Activated CD4-positive, CD25-positive, alpha-beta regulatory T cell (primary cell): ENCODE results near the gene ZNF385D.

Experiments
- DNase-seq, 4 experiments: peaks; one replicate each; lab custom pipeline; 2025; lab: John Stamatoyannopoulos, UW

ZNF385D gene

GRCh38 chr3:21670386-21670785 lies 80.6 kb downstream of the ZNF385D start:
- DNase-seq: no peak

- DNase-seq: no peak
Measured at GRCh38 chr3:21668012-21668411, 83.0 kb downstream of the ZNF385D start.

GRCh38 chr3:21665444-21666100 lies 85.4 kb downstream of the ZNF385D start:
- no peak for DNase-seq

- no peak for DNase-seq
Measured at GRCh38 chr3:21664996-21665395, 86.0 kb downstream of the ZNF385D start.

GRCh38 chr3:21662403-21662802 lies 88.6 kb downstream of the ZNF385D start:
- DNase-seq: no peak

GRCh38 chr3:21654662-21655061 lies 96.3 kb downstream of the ZNF385D start:
- DNase-seq: no peak

GRCh38 chr3:21654241-21654640 lies 96.8 kb downstream of the ZNF385D start:
- DNase-seq: no peak

GRCh38 chr3:21649519-21649918 lies 101.5 kb downstream of the ZNF385D start:
- no peak for DNase-seq

GRCh38 chr3:21647961-21648360 lies 103.0 kb downstream of the ZNF385D start:
- DNase-seq: no peak

GRCh38 chr3:21645121-21645897 lies 105.7 kb downstream of the ZNF385D start:
- no peak for DNase-seq

- no peak for DNase-seq
Measured at GRCh38 chr3:21644268-21644667, 106.7 kb downstream of the ZNF385D start.

GRCh38 chr3:21643752-21644151 lies 107.3 kb downstream of the ZNF385D start:
- no peak for DNase-seq

- no peak for DNase-seq
Measured at GRCh38 chr3:21642433-21642832, 108.6 kb downstream of the ZNF385D start.

GRCh38 chr3:21641959-21642358 lies 109.1 kb downstream of the ZNF385D start:
- DNase-seq: no peak

GRCh38 chr3:21638488-21638887 lies 112.5 kb downstream of the ZNF385D start:
- no peak for DNase-seq

- DNase-seq: no peak
Measured at GRCh38 chr3:21634112-21634511, 116.9 kb downstream of the ZNF385D start.

GRCh38 chr3:21624524-21624923 lies 126.5 kb downstream of the ZNF385D start:
- no peak for DNase-seq

GRCh38 chr3:21621181-21621651 lies 129.8 kb downstream of the ZNF385D start:
- no peak for DNase-seq

GRCh38 chr3:21620511-21621155 lies 130.4 kb downstream of the ZNF385D start:
- DNase-seq: no peak

- DNase-seq: no peak
Measured at GRCh38 chr3:21618695-21619094, 132.3 kb downstream of the ZNF385D start.

GRCh38 chr3:21613372-21614070 lies 137.5 kb downstream of the ZNF385D start:
- no peak for DNase-seq

GRCh38 chr3:21601178-21601577 lies 149.8 kb downstream of the ZNF385D start:
- DNase-seq: no peak
